HCT116 (cell line): ENCODE measurements around the gene PDE4B. TPM values are rescaled to one million over a fixed set of nuclear protein-coding genes. Genes with fewer than 3 reads are reported as not detected.
"Not testable (repeated sequence)": the region's sequence is repeated elsewhere in the genome, so short reads cannot be mapped to it uniquely, and the experiment has no call there.

Source experiments
- ATAC-seq: fragments of 200-7000 bp; cut with Tn5 transposase; 2 replicates; pipeline ENCODE4 v1.9.1; 2020; ENCODE audit warnings: mild to moderate bottlenecking, moderate library complexity
- BruUV-seq: library from RNA; stranded (reverse); fragments of 400-500 nt; replicated peaks from 2 replicates; lab custom pipeline; 2021; lab: Mats Ljungman, UMichigan
- CTCF ChIA-PET: fragments of 300-600 bp; sonication (Branson Sonifier 250); formaldehyde crosslinking; loops from one replicate; lab custom pipeline; 2021; ENCODE audit warnings: antibody characterized with exemption; lab: Charles Lee
- POLR2A ChIA-PET: fragments of 300-600, 350-600 bp; sonication (Branson Sonifier 250); formaldehyde crosslinking; loops from one replicate; lab custom pipeline; 2021; ENCODE audit warnings: antibody characterized with exemption; lab: Charles Lee
- RAD21 ChIA-PET, 2 experiments: fragments of 300-600 bp; sonication (Branson Sonifier 250); formaldehyde crosslinking; loops; one replicate each; lab custom pipeline; 2023; ENCODE audit warnings: low total read pairs in 2 of 2; ENCODE audit not compliant: uncharacterized antibody in 2 of 2, unreplicated experiment in 2 of 2, low non-redundant PET in 1 of 2; lab: Charles Lee
- DNase-seq: peaks from one replicate; pipeline ENCODE4 v3.0.0-alpha.2; 2010; ENCODE audit warnings: low read depth, low spot score
- H2AFZ ChIP-seq: fragments of 200-600 bp; shearing (Covaris generic), sonication (generic); 2 replicates; pipeline ENCODE4 v1.6.1; 2017; ENCODE audit warnings: low read depth, mixed run types, mixed read lengths, antibody characterized with exemption, low read length; ENCODE audit not compliant: poor library complexity, severe bottlenecking
- H3K27ac ChIP-seq: 2 replicates; pipeline ENCODE4 v1.5.1; 2012; ENCODE audit warnings: low read depth, low read length
- H3K27me3 ChIP-seq: fragments of 200-600 bp; sonication (generic); 2 replicates; pipeline ENCODE4 v1.6.1; 2016; ENCODE audit warnings: mixed run types, low read length, mixed read lengths; ENCODE audit not compliant: insufficient read depth
- H3K36me3 ChIP-seq, 2 experiments: fragments of 200-500 bp in 1 of 2; fragments of 200-600 bp in 1 of 2; sonication (Bioruptor generic) in 1 of 2; sonication (generic) in 1 of 2; 2 replicates each; pipeline versions ENCODE4 v1.5.1 to v1.6.1; 2014 to 2016; ENCODE audit warnings: low read length in 2 of 2, inconsistent platforms in 1 of 2, mixed read lengths in 1 of 2, mixed run types in 1 of 2; ENCODE audit not compliant: insufficient read depth in 2 of 2, control insufficient read depth in 1 of 2
- H3K4me1 ChIP-seq, 2 experiments: fragments of 200-600 bp in 1 of 2; sonication (generic) in 1 of 2; 2 replicates each; pipeline versions ENCODE4 v1.5.1 to v1.6.1; 2012 to 2017; ENCODE audit warnings: low read length in 2 of 2, inconsistent platforms in 1 of 2, mild to moderate bottlenecking in 1 of 2, mixed read lengths in 1 of 2, mixed run types in 1 of 2, moderate library complexity in 1 of 2; ENCODE audit not compliant: insufficient read depth in 2 of 2, control insufficient read depth in 1 of 2
- H3K4me2 ChIP-seq: fragments of 200-600 bp; sonication (generic); 2 replicates; pipeline ENCODE4 v1.6.1; 2017; ENCODE audit warnings: mixed run types, low read length, mixed read lengths
- H3K4me3 ChIP-seq, 2 experiments: fragments of 200-600 bp in 1 of 2; sonication (generic) in 1 of 2; replicated peaks in 1 of 2; 2 replicates each; pipeline ENCODE4 v1.5.1; 2011 to 2016; ENCODE audit warnings: low read length in 2 of 2, control low read depth in 1 of 2, low read depth in 1 of 2, mild to moderate bottlenecking in 1 of 2, mixed read lengths in 1 of 2, mixed run types in 1 of 2
- H3K79me2 ChIP-seq: fragments of 200-600 bp; sonication (generic); 2 replicates; pipeline ENCODE4 v1.6.1; 2017; ENCODE audit warnings: mild to moderate bottlenecking, mixed run types, low read length, moderate library complexity, mixed read lengths; ENCODE audit not compliant: insufficient read depth
- H3K9ac ChIP-seq: fragments of 200-600 bp; sonication (generic); 2 replicates; pipeline ENCODE4 v1.6.1; 2016; ENCODE audit warnings: low read length, mixed read lengths
- H3K9me2 ChIP-seq: fragments of 200-600 bp; sonication (generic), shearing (Covaris generic); 2 replicates; pipeline ENCODE4 v1.6.1; 2017; ENCODE audit warnings: mixed run types, mild to moderate bottlenecking, moderate library complexity; ENCODE audit not compliant: insufficient read depth
- H3K9me3 ChIP-seq, 2 experiments: fragments of 200-500 bp in 1 of 2; fragments of 200-600 bp in 1 of 2; sonication (Bioruptor generic) in 1 of 2; sonication (generic) in 1 of 2; 2 replicates each; pipeline ENCODE4 v1.6.1; 2014 to 2017; ENCODE audit warnings: low read length in 2 of 2, mixed read lengths in 2 of 2, inconsistent platforms in 1 of 2, low read depth in 1 of 2, mild to moderate bottlenecking in 1 of 2, mixed run types in 1 of 2, moderate library complexity in 1 of 2; ENCODE audit not compliant: control insufficient read depth in 1 of 2, insufficient read depth in 1 of 2
- H4K20me1 ChIP-seq: fragments of 200-600 bp; sonication (generic), shearing (Covaris generic); 2 replicates; pipeline ENCODE4 v1.6.1; 2017; ENCODE audit warnings: mixed run types, mild to moderate bottlenecking, moderate library complexity; ENCODE audit not compliant: insufficient read depth
- EGR1 ChIP-seq: IDR thresholded peaks from 2 replicates; pipeline ENCODE4 v1.6.1; 2012; ENCODE audit warnings: low read depth
- EZH2phosphoT487 ChIP-seq: fragments of 200-600 bp; IDR thresholded peaks from 2 replicates; pipeline ENCODE4 v1.6.1; 2018; ENCODE audit warnings: antibody characterized with exemption, borderline replicate concordance
- JUND ChIP-seq: IDR thresholded peaks from 2 replicates; pipeline ENCODE4 v1.6.1; 2012
- POLR2AphosphoS5 ChIP-seq: IDR thresholded peaks from 2 replicates; pipeline ENCODE4 v1.6.1; 2011; ENCODE audit warnings: mild to moderate bottlenecking, low read depth, low read length, moderate library complexity
- TCF7L2 ChIP-seq: IDR thresholded peaks from 2 replicates; pipeline ENCODE4 v1.7.0; 2011; ENCODE audit warnings: borderline replicate concordance, inconsistent platforms; ENCODE audit not compliant: insufficient read depth, insufficient read length; ENCODE audit errors: extremely low read depth
- YY1 ChIP-seq: IDR thresholded peaks from 2 replicates; pipeline ENCODE4 v1.6.1; 2011; ENCODE audit warnings: low read length, low read depth, moderate library complexity, mild to moderate bottlenecking; ENCODE audit not compliant: insufficient replicate concordance; ENCODE audit errors: extremely low read depth
- ZFX ChIP-seq: fragments of 450-650 bp; IDR thresholded peaks from 2 replicates; pipeline ENCODE4 v1.6.1; 2017
- ZNF274 ChIP-seq: fragments of 200-500 bp; sonication (Bioruptor generic); IDR thresholded peaks from 2 replicates; pipeline ENCODE4 v1.6.1; 2014; ENCODE audit warnings: mild to moderate bottlenecking, low read depth, low read length, inconsistent platforms
- intact Hi-C: fragments of 100-400 bp; cut with micrococcal nuclease; formaldehyde crosslinking; loops from 2 replicates; pipeline ENCODE4 v1.10.0; 2022
- total RNA-seq: library from RNA; stranded (reverse); gene quantifications from one replicate; pipeline ENCODE4 v1.2.1, GENCODE V29; 2021; ENCODE audit not compliant: unreplicated experiment

The PDE4B gene
- total RNA-seq, 1 experiment from 2014 or later, result 76.9 TPM

DNA sequence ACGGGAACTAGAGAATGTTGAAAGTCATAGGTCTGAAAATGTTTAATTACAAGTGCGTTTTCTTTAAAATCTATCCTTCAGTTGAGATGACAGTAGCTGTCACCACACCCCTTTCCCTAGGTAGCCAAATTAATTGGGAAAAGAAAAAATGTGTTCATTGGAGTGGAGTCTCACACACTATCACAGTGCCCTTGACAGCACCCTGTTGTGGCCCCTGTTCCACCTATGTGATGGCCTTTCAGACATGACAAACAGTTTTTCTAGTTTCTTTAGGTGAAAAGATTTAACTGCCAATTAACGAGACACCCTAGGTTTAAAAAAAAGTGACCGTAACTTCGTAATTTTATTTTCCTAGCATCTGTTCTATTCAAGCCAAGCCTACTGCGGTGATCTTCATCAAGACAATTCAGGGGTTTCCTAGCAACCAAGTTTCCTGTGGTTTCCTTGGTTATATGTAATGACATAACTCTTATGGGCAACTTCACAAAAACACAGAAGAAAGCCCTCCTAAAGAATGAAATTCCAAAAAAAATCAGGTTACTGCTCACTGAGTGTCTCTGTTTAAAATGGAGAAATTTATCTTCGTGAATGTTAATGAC is 298.3 kb downstream of the PDE4B start:
- H3K9me2 ChIP-seq, result no peaks in the 10 kb centered on the region
- no peaks in the 10 kb centered on the region for H3K27me3 ChIP-seq
- no TSS peak for BruUV-seq
- H2AFZ ChIP-seq, result no peak overlapping the region
- no peaks in the 10 kb centered on the region for H3K36me3 ChIP-seq
- no peak for ATAC-seq
- no peaks in the 10 kb centered on the region for H4K20me1 ChIP-seq
- intact Hi-C loops, result no loop called here
- H3K9me3 ChIP-seq, result no peaks in the 10 kb centered on the region
- no peak overlapping the region for H3K4me3 ChIP-seq
- H3K79me2 ChIP-seq, result no peaks in the 10 kb centered on the region
- no peak for DNase-seq
- no peaks in the 10 kb centered on the region for H3K4me1 ChIP-seq
- H3K4me2 ChIP-seq, result no peak overlapping the region
- no peak overlapping the region for H3K27ac ChIP-seq
- no peak overlapping the region for H3K9ac ChIP-seq
- ChIA-PET POLR2A (no interaction called here), CTCF (no interaction called here), RAD21 (no interaction called here)
- TF ChIP-seq TCF7L2, result no peak
- no peak for TF ChIP-seq EGR1
- no peak for TF ChIP-seq ZFX

DNA sequence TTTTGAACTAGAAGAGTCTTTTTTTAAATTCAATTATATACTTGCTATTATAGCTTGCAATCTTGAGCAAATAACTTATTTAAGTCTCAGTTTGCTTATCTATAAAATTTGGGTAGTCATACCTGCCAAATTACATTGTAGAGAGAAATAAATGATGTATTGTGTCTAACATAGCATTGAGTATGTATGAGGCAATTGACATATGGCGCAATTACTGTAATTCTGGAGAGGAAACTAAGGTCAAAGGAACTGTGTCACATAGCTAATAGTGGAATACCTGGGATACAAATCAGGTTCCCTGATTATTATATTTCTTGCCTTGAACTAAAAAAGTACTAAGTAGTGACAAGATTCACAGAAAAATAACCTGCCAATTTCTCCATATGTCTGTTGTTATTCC is 302.5 kb downstream of the PDE4B start:
- H3K9me3 ChIP-seq, result no peaks in the 10 kb centered on the region
- H3K4me2 ChIP-seq, result no peak overlapping the region
- intact Hi-C loops, result no loop called here
- H3K4me3 ChIP-seq, result no peak overlapping the region
- BruUV-seq, result no TSS peak
- no peak overlapping the region for H2AFZ ChIP-seq
- no peaks in the 10 kb centered on the region for H3K36me3 ChIP-seq
- no peaks in the 10 kb centered on the region for H3K79me2 ChIP-seq
- RAD21 ChIA-PET, result no interaction called here
- CTCF ChIA-PET, result no interaction called here
- H3K4me1 ChIP-seq, result no peaks in the 10 kb centered on the region
- H3K27ac ChIP-seq, result no peak overlapping the region
- DNase-seq (no peak), ATAC-seq (no peak)
- H3K9me2 ChIP-seq, result no peaks in the 10 kb centered on the region
- no peaks in the 10 kb centered on the region for H4K20me1 ChIP-seq
- no peak for TF ChIP-seq ZNF274
- TF ChIP-seq JUND, result no peak
- no peak for TF ChIP-seq EZH2phosphoT487
- TF ChIP-seq YY1, result no peak
- no peak for TF ChIP-seq POLR2AphosphoS5
- no peaks in the 10 kb centered on the region for H3K27me3 ChIP-seq
- H3K9ac ChIP-seq, result no peak overlapping the region
- POLR2A ChIA-PET, result no interaction called here

DNA sequence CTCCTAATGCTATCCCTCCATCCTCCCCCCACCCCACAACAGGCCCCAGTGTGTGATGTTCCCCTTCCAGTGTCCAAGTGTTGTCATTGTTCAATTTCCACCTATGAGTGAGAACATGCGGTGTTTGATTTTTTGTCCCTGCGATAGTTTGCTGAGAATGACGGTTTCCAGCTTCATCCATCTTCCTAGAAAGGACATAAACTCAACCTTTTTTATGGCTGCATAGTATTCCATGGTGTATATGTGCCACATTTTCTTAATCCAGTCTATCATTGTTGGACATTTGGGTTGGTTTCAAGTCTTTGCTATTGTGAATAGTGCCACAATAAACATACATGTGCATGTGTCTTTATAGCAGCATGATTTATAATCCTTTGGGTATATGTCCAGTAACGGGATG is 308.3 kb downstream of the PDE4B start:
- H4K20me1 ChIP-seq, POLR2A ChIA-PET, ATAC-seq, H3K27ac ChIP-seq, H3K36me3 ChIP-seq, BruUV-seq, CTCF ChIA-PET, H2AFZ ChIP-seq, RAD21 ChIA-PET, H3K9me3 ChIP-seq, H3K4me2 ChIP-seq, DNase-seq, H3K9me2 ChIP-seq, H3K9ac ChIP-seq, H3K4me3 ChIP-seq, H3K4me1 ChIP-seq, H3K27me3 ChIP-seq, H3K79me2 ChIP-seq, intact Hi-C loops: not testable (repeated sequence)

DNA sequence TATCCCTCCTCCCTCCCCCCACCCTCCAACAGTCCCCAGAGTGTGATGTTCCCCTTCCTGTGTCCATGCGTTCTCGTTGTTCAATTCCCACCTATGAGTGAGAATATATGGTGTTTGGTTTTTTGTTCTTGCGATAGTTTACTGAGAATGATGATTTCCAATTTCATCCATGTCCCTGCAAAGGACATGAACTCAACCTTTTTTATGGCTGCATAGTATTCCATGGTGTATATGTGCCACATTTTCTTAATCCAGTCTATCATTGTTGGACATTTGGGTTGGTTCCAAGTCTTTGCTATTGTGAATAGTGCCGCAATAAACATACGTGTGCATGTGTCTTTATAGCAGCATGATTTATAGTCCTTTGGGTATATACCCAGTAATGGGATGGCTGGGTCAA is 311.4 kb downstream of the PDE4B start:
- not testable (repeated sequence) for BruUV-seq

More for the DNA sequence above, 311.4 kb downstream of the PDE4B start:
- H3K36me3 ChIP-seq, intact Hi-C loops, RAD21 ChIA-PET, POLR2A ChIA-PET, H2AFZ ChIP-seq, H3K27me3 ChIP-seq, H4K20me1 ChIP-seq, CTCF ChIA-PET, H3K4me1 ChIP-seq, H3K27ac ChIP-seq, H3K79me2 ChIP-seq, H3K4me3 ChIP-seq, H3K4me2 ChIP-seq, H3K9me3 ChIP-seq, H3K9ac ChIP-seq, DNase-seq, H3K9me2 ChIP-seq, ATAC-seq: not testable (repeated sequence)
